GM12875 (cell line): ENCODE data around the gene SLC1A5.
"Not testable (repeated sequence)": the region's sequence is repeated elsewhere in the genome, so short reads cannot be mapped to it uniquely, and the experiment has no call there.

Source experiments
- H3K4me3 ChIP-seq: one replicate; pipeline ENCODE4 v1.5.1; 2011; ENCODE audit warnings: low read depth, low read length, control low read depth
- TF ChIP-seq, protein P1 (sequence below): IDR thresholded peaks from 2 replicates; pipeline ENCODE4 v1.5.1; 2011; ENCODE audit warnings: low read depth, mild to moderate bottlenecking, control low read depth, inconsistent platforms, low read length, moderate library complexity, borderline replicate concordance; ENCODE audit not compliant: insufficient read depth

The SLC1A5 gene

DNA sequence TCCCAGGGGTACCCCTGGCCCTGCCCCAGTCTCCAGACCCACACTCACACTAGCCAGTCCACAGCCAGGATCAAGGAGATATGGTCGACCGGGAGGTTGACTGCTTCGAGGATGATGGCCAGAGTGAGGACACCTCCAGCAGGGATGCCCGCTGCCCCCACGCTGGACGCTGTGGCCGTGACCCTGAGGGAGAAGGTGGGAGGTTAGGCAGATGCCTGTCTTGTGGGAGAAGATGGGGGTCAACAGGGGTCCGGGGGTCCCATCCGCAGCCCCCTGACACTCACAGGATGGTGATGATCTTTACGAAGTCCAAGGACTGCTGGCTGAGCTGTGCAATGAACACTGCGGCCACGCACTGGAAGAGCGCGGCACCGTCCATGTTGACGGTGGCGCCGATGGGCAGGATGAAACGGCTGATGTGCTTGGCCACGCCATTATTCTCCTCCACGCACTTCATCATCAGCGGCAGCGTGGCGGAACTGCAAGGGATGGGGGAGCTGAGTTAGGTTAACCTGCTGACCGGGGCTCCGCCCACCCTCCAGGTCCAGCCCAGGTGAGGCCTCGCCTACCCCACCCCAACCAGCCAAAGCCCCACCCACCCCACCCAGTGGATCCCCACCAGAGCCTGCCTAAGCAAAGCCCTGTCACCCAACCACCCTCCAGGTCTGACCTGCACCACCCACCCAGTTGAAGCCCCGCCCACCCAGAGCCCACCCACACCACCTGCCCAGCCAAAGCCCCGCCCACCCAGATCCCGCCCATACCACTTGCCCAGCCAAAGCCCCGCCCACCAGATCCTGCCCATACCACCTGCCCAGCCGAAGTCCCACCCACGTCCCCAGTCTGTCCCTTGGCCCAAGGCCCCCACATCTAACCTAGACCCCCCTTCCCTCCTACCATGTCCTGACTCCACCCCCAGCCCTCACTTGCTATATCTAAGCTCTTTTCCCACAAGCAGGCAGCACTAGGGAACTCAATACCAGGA lies 11.2 kb downstream of the SLC1A5 start:
- H3K4me3 ChIP-seq, result no peak overlapping the region
- TF ChIP-seq, protein P1, sequence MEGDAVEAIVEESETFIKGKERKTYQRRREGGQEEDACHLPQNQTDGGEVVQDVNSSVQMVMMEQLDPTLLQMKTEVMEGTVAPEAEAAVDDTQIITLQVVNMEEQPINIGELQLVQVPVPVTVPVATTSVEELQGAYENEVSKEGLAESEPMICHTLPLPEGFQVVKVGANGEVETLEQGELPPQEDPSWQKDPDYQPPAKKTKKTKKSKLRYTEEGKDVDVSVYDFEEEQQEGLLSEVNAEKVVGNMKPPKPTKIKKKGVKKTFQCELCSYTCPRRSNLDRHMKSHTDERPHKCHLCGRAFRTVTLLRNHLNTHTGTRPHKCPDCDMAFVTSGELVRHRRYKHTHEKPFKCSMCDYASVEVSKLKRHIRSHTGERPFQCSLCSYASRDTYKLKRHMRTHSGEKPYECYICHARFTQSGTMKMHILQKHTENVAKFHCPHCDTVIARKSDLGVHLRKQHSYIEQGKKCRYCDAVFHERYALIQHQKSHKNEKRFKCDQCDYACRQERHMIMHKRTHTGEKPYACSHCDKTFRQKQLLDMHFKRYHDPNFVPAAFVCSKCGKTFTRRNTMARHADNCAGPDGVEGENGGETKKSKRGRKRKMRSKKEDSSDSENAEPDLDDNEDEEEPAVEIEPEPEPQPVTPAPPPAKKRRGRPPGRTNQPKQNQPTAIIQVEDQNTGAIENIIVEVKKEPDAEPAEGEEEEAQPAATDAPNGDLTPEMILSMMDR, result no peak

DNA sequence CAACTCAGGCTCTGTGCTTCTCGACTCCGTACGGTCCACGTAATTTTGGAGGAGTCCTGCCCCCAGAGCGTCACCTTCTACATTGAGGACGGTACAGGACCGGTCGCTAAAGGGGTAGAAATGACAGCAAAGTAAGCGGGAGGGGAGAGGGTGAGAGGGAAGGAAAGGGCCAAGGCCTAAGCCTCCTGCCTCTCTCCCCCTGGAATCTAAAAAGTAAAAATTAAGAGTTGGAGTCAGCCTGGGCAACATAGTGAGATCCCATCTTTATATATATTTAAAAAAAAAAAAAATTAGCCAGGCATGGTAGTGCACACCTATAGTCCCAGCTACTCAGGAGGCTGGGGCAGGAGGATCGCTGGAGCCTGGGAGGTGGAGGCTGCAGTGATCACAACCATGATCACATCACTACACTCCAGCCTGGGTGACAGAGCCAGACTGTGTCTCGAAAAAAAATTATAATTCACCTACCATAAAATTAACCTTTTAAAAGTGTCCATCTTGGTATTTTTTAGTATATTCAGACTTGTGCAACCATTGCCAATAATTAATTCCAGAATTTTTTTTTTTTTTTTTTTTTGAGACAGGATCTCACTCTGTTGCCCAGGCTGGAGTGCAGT lies 12.6 kb downstream of the SLC1A5 start:
- no peak overlapping the region for H3K4me3 ChIP-seq
- TF ChIP-seq, protein P1, result no peak

DNA sequence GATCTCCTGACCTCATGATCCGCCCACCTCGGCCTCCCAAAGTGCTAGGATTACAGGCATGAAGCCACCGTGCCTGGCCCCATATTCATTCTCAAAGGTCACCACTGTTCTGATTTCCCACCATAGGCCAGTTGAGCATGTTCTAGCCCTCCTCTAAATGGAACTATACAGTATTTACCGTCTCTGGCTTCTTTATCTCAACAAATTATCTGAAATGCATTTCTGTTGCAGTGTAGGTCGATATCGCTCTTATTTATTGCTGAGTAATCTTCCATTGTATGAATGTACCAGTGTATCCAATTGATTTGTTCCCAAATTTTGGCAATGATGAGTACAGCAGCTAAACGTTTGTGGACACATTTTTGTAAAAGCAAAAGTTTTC lies 15.4 kb downstream of the SLC1A5 start:
- TF ChIP-seq, protein P1, result no peak
- no peak overlapping the region for H3K4me3 ChIP-seq

GRCh38 chr19:46772170-46773017 lies 16.0 kb downstream of the SLC1A5 start:
- no peak overlapping the region for H3K4me3 ChIP-seq
- TF ChIP-seq, protein P1, result no peak

DNA sequence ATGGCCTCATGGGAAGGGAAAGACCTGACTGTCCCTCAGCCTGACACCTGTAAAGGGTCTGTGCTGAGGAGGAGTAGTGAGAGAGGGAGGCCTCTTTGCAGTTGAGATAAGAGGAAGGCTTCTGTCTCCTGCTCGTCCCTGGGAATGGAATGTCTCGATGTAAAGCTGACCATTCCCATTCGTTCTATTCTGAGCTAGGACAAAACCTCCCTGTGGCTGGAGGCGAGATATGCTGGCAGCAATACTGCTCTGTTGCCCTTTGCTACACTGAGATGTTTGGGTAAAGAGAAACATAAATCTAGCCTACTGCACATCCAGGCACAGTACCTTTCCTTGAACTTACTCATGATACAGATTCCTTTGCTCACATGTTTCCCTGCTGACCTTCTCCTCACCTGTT lies 19.6 kb downstream of the SLC1A5 start:
- H3K4me3 ChIP-seq, result not testable (repeated sequence)

- TF ChIP-seq, protein P1, result peak; percentile 89
- no peak overlapping the region for H3K4me3 ChIP-seq
These were observed 21.7 kb downstream of the SLC1A5 start for GRCh38 chr19:46766569-46767317.
